Mesenchymal stem cell (in vitro differentiated cells and primary cell): ENCODE results near the gene MRGPRX3. TPM values are rescaled to one million over a fixed set of nuclear protein-coding genes. Genes with fewer than 3 reads are reported as not detected.

Experiments used
- DNase-seq: peaks from one replicate; pipeline ENCODE4 v3.0.0-alpha.2; 2013
- H2AFZ ChIP-seq: one replicate; pipeline ENCODE4 v1.6.1; 2013; ENCODE audit warnings: low read depth, mild to moderate bottlenecking, control low read depth, inconsistent platforms, low read length, moderate library complexity
- H2AK5ac ChIP-seq: 2 replicates; pipeline ENCODE4 v1.6.1; 2013; ENCODE audit warnings: low read length, moderate library complexity, mild to moderate bottlenecking, inconsistent platforms; ENCODE audit not compliant: severe bottlenecking
- H2BK120ac ChIP-seq: one replicate; pipeline ENCODE4 v1.6.1; 2013; ENCODE audit warnings: low read depth, mild to moderate bottlenecking, inconsistent platforms, low read length, moderate library complexity
- H2BK12ac ChIP-seq, 2 experiments: one replicate each; pipeline ENCODE4 v1.6.1; 2013; ENCODE audit warnings: inconsistent platforms in 2 of 2, low read length in 2 of 2, mild to moderate bottlenecking in 2 of 2, moderate library complexity in 2 of 2, control low read depth in 1 of 2
- H2BK15ac ChIP-seq: one replicate; pipeline ENCODE4 v1.6.1; 2013; ENCODE audit warnings: mild to moderate bottlenecking, low read depth, inconsistent platforms; ENCODE audit not compliant: poor library complexity, severe bottlenecking
- H2BK5ac ChIP-seq: 2 replicates; pipeline ENCODE4 v1.6.1; 2013; ENCODE audit warnings: low read depth, mild to moderate bottlenecking, low read length, control low read depth, inconsistent platforms; ENCODE audit not compliant: poor library complexity, severe bottlenecking
- H3K14ac ChIP-seq, 2 experiments: one replicate each; pipeline ENCODE4 v1.6.1; 2013; ENCODE audit warnings: inconsistent platforms in 2 of 2, low read length in 2 of 2, control low read depth in 1 of 2, mild to moderate bottlenecking in 1 of 2, moderate library complexity in 1 of 2
- H3K18ac ChIP-seq, 2 experiments: one replicate each; pipeline ENCODE4 v1.6.1; 2013; ENCODE audit warnings: inconsistent platforms in 2 of 2, low read length in 2 of 2, control low read depth in 1 of 2, low read depth in 1 of 2, mild to moderate bottlenecking in 1 of 2
- H3K23ac ChIP-seq, 2 experiments: one replicate each; pipeline ENCODE4 v1.6.1; 2013; ENCODE audit warnings: inconsistent platforms in 2 of 2, low read length in 2 of 2, mild to moderate bottlenecking in 2 of 2, moderate library complexity in 2 of 2, control low read depth in 1 of 2
- H3K27ac ChIP-seq: 2 replicates; pipeline ENCODE4 v1.5.1; 2013; ENCODE audit warnings: mild to moderate bottlenecking, moderate library complexity, low read length, control low read depth, inconsistent platforms; ENCODE audit not compliant: poor library complexity, severe bottlenecking
- H3K27me3 ChIP-seq, 2 experiments: 2 replicates each; pipeline versions ENCODE4 v1.6.1 to v1.7.0; 2013; ENCODE audit warnings: low read length in 2 of 2, mild to moderate bottlenecking in 2 of 2, moderate library complexity in 2 of 2, control low read depth in 1 of 2, inconsistent platforms in 1 of 2; ENCODE audit not compliant: control insufficient read depth in 1 of 2, insufficient read depth in 1 of 2
- H3K36me3 ChIP-seq, 2 experiments: 2 replicates each; pipeline versions ENCODE4 v1.6.1 to v1.7.0; 2013; ENCODE audit warnings: low read length in 2 of 2, control low read depth in 1 of 2, inconsistent platforms in 1 of 2, low read depth in 1 of 2, mild to moderate bottlenecking in 1 of 2; ENCODE audit not compliant: insufficient read depth in 2 of 2, control insufficient read depth in 1 of 2
- H3K4ac ChIP-seq, 2 experiments: one replicate each; pipeline ENCODE4 v1.6.1; 2013; ENCODE audit warnings: inconsistent platforms in 2 of 2, low read length in 2 of 2, mild to moderate bottlenecking in 2 of 2, moderate library complexity in 2 of 2, control low read depth in 1 of 2, low read depth in 1 of 2
- H3K4me1 ChIP-seq: 2 replicates; pipeline ENCODE4 v1.6.1; 2013; ENCODE audit warnings: low read depth, low read length, control low read depth; ENCODE audit not compliant: control insufficient read depth, insufficient read depth
- H3K4me2 ChIP-seq: 2 replicates; pipeline ENCODE4 v1.6.1; 2013; ENCODE audit warnings: low read length, mild to moderate bottlenecking, inconsistent platforms; ENCODE audit not compliant: poor library complexity, severe bottlenecking
- H3K4me3 ChIP-seq, 2 experiments: 2 replicates each; pipeline versions ENCODE4 v1.5.1 to v1.7.0; 2013; ENCODE audit warnings: low read length in 2 of 2, mild to moderate bottlenecking in 2 of 2, control low read depth in 1 of 2, low read depth in 1 of 2; ENCODE audit not compliant: insufficient read depth in 1 of 2
- H3K79me1 ChIP-seq: replicated peaks from 2 replicates; pipeline ENCODE4 v1.6.1; 2013; ENCODE audit warnings: mild to moderate bottlenecking, control low read depth, low read length, inconsistent platforms; ENCODE audit not compliant: poor library complexity, severe bottlenecking
- H3K9ac ChIP-seq: 2 replicates; pipeline ENCODE4 v1.7.0; 2013; ENCODE audit warnings: mild to moderate bottlenecking, low read length, moderate library complexity
- H3K9me3 ChIP-seq: 2 replicates; pipeline ENCODE4 v1.7.0; 2013; ENCODE audit warnings: mild to moderate bottlenecking, low read length; ENCODE audit not compliant: control insufficient read depth
- H4K8ac ChIP-seq: one replicate; pipeline ENCODE4 v1.6.1; 2013; ENCODE audit warnings: inconsistent platforms, mild to moderate bottlenecking, low read length, moderate library complexity
- H4K91ac ChIP-seq: one replicate; pipeline ENCODE4 v1.6.1; 2013; ENCODE audit warnings: mild to moderate bottlenecking, low read length, inconsistent platforms
- WGBS: methylation state at CpG from one replicate; pipeline ENCODE4 v1.1.7; 2013; ENCODE audit warnings: mixed read lengths; 5-methylcytosine and 5-hydroxymethylcytosine counted together
- small RNA-seq: library from polyadenylated mRNA; stranded (forward); fragments of <200 nt; extraction: miRNeasy Mini kit (QIAGEN cat#:217004); gene quantifications from one replicate; pipeline ENCODE3, GENCODE V24; 2013; ENCODE audit warnings: low read depth

Gene MRGPRX3

DNA sequence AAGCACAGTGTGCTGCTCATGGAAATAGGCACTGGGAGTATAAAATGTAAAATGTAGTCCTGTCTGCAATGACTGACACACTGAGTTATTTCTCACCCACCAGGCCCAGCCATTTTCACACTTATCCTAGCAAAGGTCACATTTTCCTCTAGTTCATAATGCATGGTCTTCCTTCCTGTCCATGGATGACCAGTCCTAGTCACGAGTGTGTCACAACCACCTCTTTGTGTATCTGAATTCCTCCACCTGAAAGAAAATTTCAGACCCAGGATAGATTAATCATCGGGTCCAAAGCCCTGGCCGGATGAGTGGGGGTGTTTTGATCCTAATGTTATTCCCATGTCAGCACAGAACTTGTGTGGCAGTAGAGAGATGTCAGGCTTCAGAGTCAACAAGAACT lies 40.3 kb downstream of the MRGPRX3 start, which contains the start of gene MRGPRX4:
Gene MRGPRX4 (plus strand): TSS at position 172 of the 400 bp plus-strand sequence. CDS start 420 bp downstream, outside the sequence.
- Histone ChIP-seq H3K4me1 (no peaks in the 10 kb centered on the region), H4K8ac (no peak within 1 kb of the TSS), H2BK15ac (no peak within 1 kb of the TSS), H3K9ac (no peak within 1 kb of the TSS), H3K14ac (no peak within 1 kb of the TSS), H2BK12ac (no peak within 1 kb of the TSS), H4K91ac (no peak within 1 kb of the TSS), H2BK5ac (no peak within 1 kb of the TSS), H3K9me3 (no peaks in the 10 kb centered on the region), H2BK120ac (no peak within 1 kb of the TSS), H3K4ac (no peak within 1 kb of the TSS), H3K4me2 (no peak within 1 kb of the TSS), H3K27me3 (peaks cover 21 to 69% of the 10 kb centered on the region in 2 experiments), H3K4me3 (no peak within 1 kb of the TSS), H2AK5ac (no peak within 1 kb of the TSS), H3K27ac (no peak within 1 kb of the TSS), H3K36me3 (no peaks in the 10 kb centered on the region), H3K23ac (no peak within 1 kb of the TSS), H2AFZ (no peak within 1 kb of the TSS), H3K18ac (no peak within 1 kb of the TSS), H3K79me1 (no peaks in the 10 kb centered on the region)
- DNase-seq: no peak
- 84% methylated on average over 3 of the region's 3 CpGs for WGBS

DNA sequence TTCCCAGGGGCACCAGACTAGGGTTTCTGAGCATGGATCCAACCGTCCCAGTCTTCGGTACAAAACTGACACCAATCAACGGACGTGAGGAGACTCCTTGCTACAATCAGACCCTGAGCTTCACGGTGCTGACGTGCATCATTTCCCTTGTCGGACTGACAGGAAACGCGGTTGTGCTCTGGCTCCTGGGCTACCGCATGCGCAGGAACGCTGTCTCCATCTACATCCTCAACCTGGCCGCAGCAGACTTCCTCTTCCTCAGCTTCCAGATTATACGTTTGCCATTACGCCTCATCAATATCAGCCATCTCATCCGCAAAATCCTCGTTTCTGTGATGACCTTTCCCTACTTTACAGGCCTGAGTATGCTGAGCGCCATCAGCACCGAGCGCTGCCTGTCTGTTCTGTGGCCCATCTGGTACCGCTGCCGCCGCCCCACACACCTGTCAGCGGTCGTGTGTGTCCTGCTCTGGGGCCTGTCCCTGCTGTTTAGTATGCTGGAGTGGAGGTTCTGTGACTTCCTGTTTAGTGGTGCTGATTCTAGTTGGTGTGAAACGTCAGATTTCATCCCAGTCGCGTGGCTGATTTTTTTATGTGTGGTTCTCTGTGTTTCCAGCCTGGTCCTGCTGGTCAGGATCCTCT lies 41.0 kb downstream of the MRGPRX3 start:
- Histone ChIP-seq H3K4ac (no peak overlapping the region), H2BK120ac (no peak overlapping the region), H3K36me3 (no peaks in the 10 kb centered on the region), H2BK12ac (no peak overlapping the region), H3K9ac (no peak overlapping the region), H4K91ac (no peak overlapping the region), H3K4me2 (no peak overlapping the region), H3K18ac (no peak overlapping the region), H2AFZ (no peak overlapping the region), H3K4me3 (no peak overlapping the region), H2BK15ac (no peak overlapping the region), H2BK5ac (no peak overlapping the region), H3K14ac (no peak overlapping the region), H2AK5ac (no peak overlapping the region), H3K23ac (no peak overlapping the region), H3K27ac (no peak overlapping the region), H4K8ac (no peak overlapping the region), H3K79me1 (no peaks in the 10 kb centered on the region), H3K27me3 (peaks cover 21 to 76% of the 10 kb centered on the region in 2 experiments), H3K4me1 (no peaks in the 10 kb centered on the region), H3K9me3 (no peaks in the 10 kb centered on the region)
- 89% methylated on average over 28 of the region's 28 CpGs for WGBS
- DNase-seq: no peak

Small RNAs within 50 kb of the gene (small RNA-seq; reads per million reads assigned to genes)
- gene HIGD1AP5: not detected
